Measurements from ENCODE around the gene ERVMER34-1. TPM values are rescaled to one million over a fixed set of nuclear protein-coding genes. Genes with fewer than 3 reads are reported as not detected.
A peak's percentile ranks its signal among the peaks of the same experiment; 100 is the strongest.

ERVMER34-1 gene
- total RNA-seq, 5 donors from 2014 or later (not counting 1 experiment from before 2014, with no cell fraction given), result not detected

DNA sequence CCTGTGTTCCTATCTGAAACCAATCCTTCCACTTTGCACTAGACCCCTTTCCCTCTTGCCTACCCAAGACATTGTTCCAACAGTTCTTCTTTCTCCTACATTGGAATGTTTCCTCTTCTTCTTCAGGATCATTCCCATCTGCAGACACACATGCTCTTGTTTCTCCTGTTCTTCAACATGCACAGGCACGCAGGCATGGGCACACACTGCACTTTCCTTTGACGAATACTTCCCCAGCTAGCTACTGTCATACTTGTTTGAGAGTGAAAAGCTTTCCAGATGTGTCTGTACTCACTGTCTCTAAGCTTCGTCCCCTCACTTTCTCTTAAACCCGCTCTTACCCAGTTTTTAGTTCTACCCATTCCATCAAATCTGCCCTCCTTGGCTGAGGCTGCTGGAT, 31.8 kb upstream of the ERVMER34-1 start:
- Mint-ChIP-seq H3K4me3 (no peak overlapping the region), H3K27me3 (peaks cover 1 to 3% of the 10 kb centered on the region in 2 donors), H3K9me3 (no peaks in the 10 kb centered on the region), H3K36me3 (no peaks in the 10 kb centered on the region), H3K4me1 (no peaks in the 10 kb centered on the region), H3K27ac (no peak overlapping the region)
- no peaks in the 10 kb centered on the region for H3K4me1 ChIP-seq (ENCODE audit: control insufficient read depth in 1 of 2, extremely low read depth in 1 of 2, insufficient read depth in 2 of 2, low read length in 2 of 2)
- ATAC-seq (replicated peaks in 1 of 4) (no peak), DNase-seq (no peak)
- no peaks in the 10 kb centered on the region for H3K36me3 ChIP-seq (ENCODE audit: control insufficient read depth in 2 of 2, extremely low read depth in 1 of 2, insufficient read depth in 1 of 2, low read length in 1 of 2)
- peaks cover 0 to 7% of the 10 kb centered on the region in 2 experiments for H3K27me3 ChIP-seq (replicated peaks in 1 of 2; ENCODE audit: control insufficient read depth in 2 of 2, extremely low read depth in 1 of 2, insufficient read depth in 2 of 2, low read length in 1 of 2)
- ChIA-PET CTCF (interaction anchor here in 1 of 2 donors (0.7 kb wide), 1 partner anchor 63 kb away, joined by 3 read pairs; no protein-coding TSS in a partner anchor), POLR2A (no interaction called here)
- no peaks in the 10 kb centered on the region for H3K9me3 ChIP-seq
- 94% methylated on average over 2 of the region's 4 CpGs for WGBS (ENCODE audit: insufficient coverage)
- no peak overlapping the region for H3K4me3 ChIP-seq (ENCODE audit: control insufficient read depth in 1 of 2, extremely low read depth in 1 of 2, low read length in 1 of 2)
- no peak overlapping the region for H3K27ac ChIP-seq (ENCODE audit: low read length)

DNA sequence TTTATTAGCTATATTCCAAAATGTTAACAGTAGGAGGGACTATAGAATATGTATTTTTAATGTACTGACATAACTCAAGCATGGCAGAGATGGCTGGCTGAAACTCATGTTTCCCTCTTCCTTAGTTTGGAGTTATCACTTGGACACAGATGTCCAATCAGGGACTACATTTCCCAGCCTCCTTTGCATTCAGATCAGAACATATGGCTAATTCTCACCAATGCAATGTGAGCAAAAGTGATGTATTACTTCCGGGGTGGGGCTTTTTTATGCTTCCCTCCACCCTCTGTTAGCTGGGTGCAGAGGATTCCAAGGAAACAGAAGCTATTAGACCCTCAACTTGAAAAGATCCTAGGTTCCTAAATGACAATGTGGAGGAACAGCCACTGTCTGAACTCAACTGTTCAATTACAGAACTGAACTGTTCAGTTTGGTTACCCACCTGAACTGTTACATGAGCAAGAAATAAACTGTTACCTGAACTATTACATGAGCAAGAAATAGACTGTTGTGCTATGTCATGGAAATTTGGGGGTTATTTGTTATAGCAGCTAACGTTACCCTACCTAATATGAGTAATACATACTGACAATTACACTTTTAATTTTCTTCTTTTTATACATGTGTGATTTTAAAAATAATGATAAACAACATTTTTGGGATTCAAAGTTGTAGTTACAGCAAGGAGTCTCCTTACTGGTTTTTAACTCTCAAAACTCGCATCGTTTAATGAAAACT, 29.6 kb upstream of the ERVMER34-1 start:
- Mint-ChIP-seq H3K4me3 (no peak overlapping the region), H3K36me3 (no peaks in the 10 kb centered on the region), H3K27me3 (peaks cover 17% of the 10 kb centered on the region in 2 donors), H3K4me1 (no peaks in the 10 kb centered on the region), H3K27ac (no peak overlapping the region), H3K9me3 (no peaks in the 10 kb centered on the region)
- ATAC-seq (replicated peaks in 1 of 4) (no peak), DNase-seq (no peak)
- Histone ChIP-seq H3K27me3 (replicated peaks in 1 of 2; ENCODE audit: control insufficient read depth in 2 of 2, extremely low read depth in 1 of 2, insufficient read depth in 2 of 2, low read length in 1 of 2) (peaks cover 0 to 11% of the 10 kb centered on the region in 2 experiments), H3K9me3 (no peaks in the 10 kb centered on the region), H3K36me3 (ENCODE audit: control insufficient read depth in 2 of 2, extremely low read depth in 1 of 2, insufficient read depth in 1 of 2, low read length in 1 of 2) (no peaks in the 10 kb centered on the region), H3K27ac (ENCODE audit: low read length) (no peak overlapping the region), H3K4me1 (ENCODE audit: control insufficient read depth in 1 of 2, extremely low read depth in 1 of 2, insufficient read depth in 2 of 2, low read length in 2 of 2) (no peaks in the 10 kb centered on the region), H3K4me3 (ENCODE audit: control insufficient read depth in 1 of 2, extremely low read depth in 1 of 2, low read length in 1 of 2) (no peak overlapping the region)
- ChIA-PET POLR2A (no interaction called here), CTCF (no interaction called here)
- no CpG with 5 or more reads among the region's 4 CpGs for WGBS (ENCODE audit: insufficient coverage)

DNA sequence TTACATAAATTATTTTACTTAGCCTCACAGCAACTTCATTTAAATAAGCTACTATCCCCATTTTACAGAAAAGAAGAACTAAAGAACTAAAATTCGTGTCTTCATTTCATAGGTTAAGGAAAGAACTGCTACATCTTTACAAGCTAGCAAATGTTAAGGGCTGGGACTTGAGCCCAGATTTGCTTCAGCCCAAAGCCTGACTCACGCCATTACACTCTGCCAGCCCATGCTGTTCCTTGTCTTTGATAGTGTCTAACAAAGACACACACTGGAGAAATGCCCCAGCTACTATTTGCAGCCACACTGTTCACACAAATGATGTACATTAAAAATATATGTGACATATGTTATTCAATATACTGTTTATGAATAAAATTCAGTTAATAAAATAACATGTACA, 29.0 kb upstream of the ERVMER34-1 start:
- H3K27ac ChIP-seq (ENCODE audit: low read length), result no peak overlapping the region
- no CpG with 5 or more reads among the region's 2 CpGs for WGBS (ENCODE audit: insufficient coverage)
- Mint-ChIP-seq H3K4me1 (no peaks in the 10 kb centered on the region), H3K27me3 (peaks cover 17 to 20% of the 10 kb centered on the region in 2 donors), H3K27ac (no peak overlapping the region), H3K4me3 (no peak overlapping the region), H3K9me3 (no peaks in the 10 kb centered on the region), H3K36me3 (no peaks in the 10 kb centered on the region)
- ChIA-PET CTCF (no interaction called here), POLR2A (no interaction called here)
- no peaks in the 10 kb centered on the region for H3K4me1 ChIP-seq (ENCODE audit: control insufficient read depth in 1 of 2, extremely low read depth in 1 of 2, insufficient read depth in 2 of 2, low read length in 2 of 2)
- DNase-seq, result no peak
- no peak overlapping the region for H3K4me3 ChIP-seq (ENCODE audit: control insufficient read depth in 1 of 2, extremely low read depth in 1 of 2, low read length in 1 of 2)
- H3K36me3 ChIP-seq (ENCODE audit: control insufficient read depth in 2 of 2, extremely low read depth in 1 of 2, insufficient read depth in 1 of 2, low read length in 1 of 2), result no peaks in the 10 kb centered on the region
- ATAC-seq (replicated peaks in 1 of 4), result no peak
- no peaks in the 10 kb centered on the region for H3K9me3 ChIP-seq
- peaks cover 0 to 11% of the 10 kb centered on the region in 2 experiments for H3K27me3 ChIP-seq (replicated peaks in 1 of 2; ENCODE audit: control insufficient read depth in 2 of 2, extremely low read depth in 1 of 2, insufficient read depth in 2 of 2, low read length in 1 of 2)

DNA sequence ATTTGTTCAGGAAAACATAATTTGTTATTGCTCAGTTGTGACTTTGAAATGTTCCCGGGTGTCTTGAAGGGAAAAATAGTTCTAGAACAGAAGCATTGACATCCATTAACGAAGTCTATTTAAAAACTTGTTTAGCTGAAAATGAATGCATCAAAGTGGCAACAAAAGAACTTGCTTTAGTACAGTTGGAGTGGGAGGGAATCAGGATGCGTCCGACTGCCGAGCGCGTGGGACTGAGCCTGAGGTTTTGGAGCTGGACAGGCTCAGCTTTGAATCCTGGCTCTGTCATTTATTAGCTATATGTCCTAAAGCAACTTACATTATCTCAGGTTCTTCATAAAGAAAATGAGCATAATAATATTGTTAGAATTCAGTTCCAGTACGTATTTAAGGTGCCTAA, 9.0 kb upstream of the ERVMER34-1 start:
- H3K4me1 ChIP-seq (ENCODE audit: control insufficient read depth in 1 of 2, extremely low read depth in 1 of 2, insufficient read depth in 2 of 2, low read length in 2 of 2), result no peaks in the 10 kb centered on the region
- Mint-ChIP-seq H3K4me1 (no peaks in the 10 kb centered on the region), H3K4me3 (no peak overlapping the region), H3K9me3 (no peaks in the 10 kb centered on the region), H3K36me3 (no peaks in the 10 kb centered on the region), H3K27ac (no peak overlapping the region), H3K27me3 (peaks cover 22 to 23% of the 10 kb centered on the region in 2 donors)
- POLR2A ChIA-PET, result no interaction called here
- DNase-seq (no peak), ATAC-seq (replicated peaks in 1 of 4) (no peak)
- no peak overlapping the region for H3K27ac ChIP-seq (ENCODE audit: low read length)
- peaks cover 0 to 9% of the 10 kb centered on the region in 2 experiments for H3K27me3 ChIP-seq (replicated peaks in 1 of 2; ENCODE audit: control insufficient read depth in 2 of 2, extremely low read depth in 1 of 2, insufficient read depth in 2 of 2, low read length in 1 of 2)
- no peak overlapping the region for H3K4me3 ChIP-seq (ENCODE audit: control insufficient read depth in 1 of 2, extremely low read depth in 1 of 2, low read length in 1 of 2)
- no peaks in the 10 kb centered on the region for H3K9me3 ChIP-seq
- H3K36me3 ChIP-seq (ENCODE audit: control insufficient read depth in 2 of 2, extremely low read depth in 1 of 2, insufficient read depth in 1 of 2, low read length in 1 of 2), result no peaks in the 10 kb centered on the region
- 100% methylated on average over 2 of the region's 8 CpGs for WGBS (ENCODE audit: insufficient coverage)
- CTCF ChIA-PET, result interaction anchor here in 1 of 2 donors (0.8 kb wide), 1 partner anchor 18 kb away, joined by 4 read pairs; no protein-coding TSS in a partner anchor

DNA sequence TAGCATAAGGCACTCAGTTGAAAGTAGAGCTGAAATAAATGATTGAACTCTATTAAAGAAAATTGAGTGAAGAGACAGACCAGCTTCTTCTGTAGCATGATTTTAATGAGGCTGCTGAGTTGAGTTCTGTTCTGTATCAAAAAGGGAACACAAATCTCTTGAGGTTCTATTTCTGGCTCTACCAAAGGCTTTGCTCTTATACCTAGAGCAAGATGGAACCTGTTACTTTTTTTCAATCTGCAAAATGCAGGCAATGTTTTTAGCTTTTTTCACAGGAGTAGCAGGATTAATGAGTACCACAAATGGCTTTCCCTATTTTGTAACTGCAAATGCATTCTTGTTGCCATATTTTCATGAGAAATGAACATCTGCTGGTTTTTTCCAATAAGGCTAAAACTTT, 4.2 kb upstream of the ERVMER34-1 start:
- ATAC-seq (replicated peaks in 1 of 4) (no peak), DNase-seq (no peak)
- H3K4me3 Mint-ChIP-seq, result no peak overlapping the region
- Histone ChIP-seq H3K9me3 (no peaks in the 10 kb centered on the region), H3K27ac (ENCODE audit: low read length) (no peak overlapping the region), H3K27me3 (replicated peaks in 1 of 2; ENCODE audit: control insufficient read depth in 2 of 2, extremely low read depth in 1 of 2, insufficient read depth in 2 of 2, low read length in 1 of 2) (peaks cover 6 to 30% of the 10 kb centered on the region in 2 experiments), H3K36me3 (ENCODE audit: control insufficient read depth in 2 of 2, extremely low read depth in 1 of 2, insufficient read depth in 1 of 2, low read length in 1 of 2) (no peaks in the 10 kb centered on the region), H3K4me3 (ENCODE audit: control insufficient read depth in 1 of 2, extremely low read depth in 1 of 2, low read length in 1 of 2) (no peak overlapping the region), H3K4me1 (ENCODE audit: control insufficient read depth in 1 of 2, extremely low read depth in 1 of 2, insufficient read depth in 2 of 2, low read length in 2 of 2) (peaks cover 2 to 12% of the 10 kb centered on the region in 2 experiments)
- ChIA-PET CTCF (interaction anchor here in 1 of 2 donors (1.1 kb wide), 1 partner anchor 98 kb away, joined by 3 read pairs; no protein-coding TSS in a partner anchor), POLR2A (interaction anchor here in 1 of 2 donors (0.9 kb wide), 1 partner anchor 43 kb away, joined by 3 read pairs; no protein-coding TSS in a partner anchor)
- no peak overlapping the region for H3K27ac Mint-ChIP-seq
- no peaks in the 10 kb centered on the region for H3K36me3 Mint-ChIP-seq
- H3K27me3 Mint-ChIP-seq, result peaks cover 47 to 54% of the 10 kb centered on the region in 2 donors
- no peaks in the 10 kb centered on the region for H3K9me3 Mint-ChIP-seq
- peaks cover 6 to 14% (median 10%) of the 10 kb centered on the region in 3 donors for H3K4me1 Mint-ChIP-seq

DNA sequence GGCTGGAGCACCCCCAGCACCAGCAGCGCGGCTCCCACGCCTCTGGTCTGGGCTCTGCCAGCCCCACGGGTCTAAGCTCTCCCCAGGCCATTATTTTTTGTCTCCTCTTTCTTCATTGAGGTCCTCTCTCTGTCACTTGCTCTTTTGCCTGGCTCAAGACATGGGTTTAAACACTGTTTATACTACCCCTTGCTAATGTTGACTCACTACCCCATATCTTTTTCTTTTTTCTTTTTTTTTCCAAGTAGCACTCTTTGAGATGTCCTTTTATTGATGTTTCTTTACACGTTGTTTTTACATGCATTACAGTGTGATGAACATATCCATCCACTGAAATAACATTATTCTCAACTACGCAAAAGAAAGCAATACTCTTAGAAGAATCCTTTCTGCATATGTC, 1.7 kb upstream of the ERVMER34-1 start:
- H3K36me3 ChIP-seq (ENCODE audit: control insufficient read depth in 2 of 2, extremely low read depth in 1 of 2, insufficient read depth in 1 of 2, low read length in 1 of 2), result no peaks in the 10 kb centered on the region
- peaks cover 3% of the 10 kb centered on the region for H3K36me3 Mint-ChIP-seq
- peaks cover 2 to 12% of the 10 kb centered on the region in 2 experiments for H3K4me1 ChIP-seq (ENCODE audit: control insufficient read depth in 1 of 2, extremely low read depth in 1 of 2, insufficient read depth in 2 of 2, low read length in 2 of 2)
- H3K27ac Mint-ChIP-seq, result no peak overlapping the region
- no peak for ATAC-seq (replicated peaks in 1 of 4)
- peaks cover 56 to 75% of the 10 kb centered on the region in 2 donors for H3K27me3 Mint-ChIP-seq
- ChIA-PET CTCF (no interaction called here), POLR2A (no interaction called here)
- H3K4me1 Mint-ChIP-seq, result peaks cover 6 to 15% (median 10%) of the 10 kb centered on the region in 3 donors
- no peak for DNase-seq
- WGBS (ENCODE audit: insufficient coverage), result 86% methylated on average over 5 of the region's 6 CpGs
- H3K4me3 Mint-ChIP-seq, result peak overlapping the region in 2 of 3 donors; percentile 28 to 39
- H3K4me3 ChIP-seq (ENCODE audit: control insufficient read depth in 1 of 2, extremely low read depth in 1 of 2, low read length in 1 of 2), result no peak overlapping the region
- no peaks in the 10 kb centered on the region for H3K9me3 ChIP-seq
- no peaks in the 10 kb centered on the region for H3K9me3 Mint-ChIP-seq
- no peak overlapping the region for H3K27ac ChIP-seq (ENCODE audit: low read length)
- peaks cover 12 to 45% of the 10 kb centered on the region in 2 experiments for H3K27me3 ChIP-seq (replicated peaks in 1 of 2; ENCODE audit: control insufficient read depth in 2 of 2, extremely low read depth in 1 of 2, insufficient read depth in 2 of 2, low read length in 1 of 2)
